Gastroesophageal sphincter (tissue), 4 donors: Measurements from ENCODE around the gene TEX26. TPM values are rescaled to one million over a fixed set of nuclear protein-coding genes. Genes with fewer than 3 reads are reported as not detected.

Experiments
- ATAC-seq: fragments of 150-250 bp; one replicate; pipeline ENCODE4 v1.9.1; 2016; ENCODE audit warnings: mild to moderate bottlenecking, moderate library complexity
- H3K27ac ChIP-seq, 4 donors: fragments of 200-600 bp; sonication (generic) in 3 of 4; 1 replicate in 3 of 4; 2 replicates in 1 of 4; pipeline ENCODE4 v1.5.1; 2016 to 2019
- H3K27me3 ChIP-seq: fragments of 200-600 bp; sonication (generic); one replicate; pipeline ENCODE4 v1.5.1; 2019
- H3K36me3 ChIP-seq, 2 donors: fragments of 200-600 bp; sonication (generic); one replicate each; pipeline ENCODE4 v1.5.1; 2019; ENCODE audit warnings: control low read depth in 1 of 2
- H3K4me1 ChIP-seq, 3 donors: fragments of 200-600 bp; sonication (generic); 1 replicate in 2 of 3; 2 replicates in 1 of 3; pipeline ENCODE4 v1.5.1; 2016 to 2019; ENCODE audit warnings: control low read depth in 2 of 3
- H3K4me3 ChIP-seq, 2 donors: fragments of 200-600 bp; sonication (generic); one replicate each; pipeline ENCODE4 v1.5.1; 2019; ENCODE audit warnings: mild to moderate bottlenecking in 1 of 2, moderate library complexity in 1 of 2
- H3K9me3 ChIP-seq, 3 donors: fragments of 200-600 bp; sonication (generic); one replicate each; pipeline ENCODE4 v1.5.1; 2017 to 2019; ENCODE audit warnings: control low read depth in 2 of 3
- EP300 ChIP-seq: sonication (generic); formaldehyde crosslinking; IDR thresholded peaks from one replicate; pipeline ENCODE4 v1.6.1; 2017; ENCODE audit warnings: antibody characterized with exemption, mild to moderate bottlenecking
- POLR2A ChIP-seq, 2 donors: fragments of 450-650 bp; IDR thresholded peaks; one replicate each; pipeline ENCODE4 v1.6.1; 2017; ENCODE audit warnings: antibody characterized with exemption in 2 of 2, mild to moderate bottlenecking in 2 of 2, moderate library complexity in 1 of 2
- POLR2AphosphoS5 ChIP-seq: sonication (generic); formaldehyde crosslinking; IDR thresholded peaks from one replicate; pipeline ENCODE4 v1.6.1; 2017; ENCODE audit warnings: antibody characterized with exemption
- WGBS, 2 donors: methylation state at CpG; one replicate each; pipeline ENCODE4 v1.1.5; 2018; ENCODE audit warnings: low coverage in 1 of 2; 5-methylcytosine and 5-hydroxymethylcytosine counted together
- total RNA-seq, 4 donors: library from RNA; depleted of rRNA; stranded (reverse); fragments of >200 nt; gene quantifications; one replicate each; pipeline ENCODE4 v1.1.0, GENCODE V29; 2016
- TF ChIP-seq, protein P1 (sequence below), 4 experiments: fragments of 200-600 bp in 2 of 4; fragments of 450-650 bp in 2 of 4; sonication (generic) in 1 of 4; IDR thresholded peaks; one replicate each; pipeline ENCODE4 v1.5.1; 2017 to 2019; ENCODE audit warnings: antibody characterized with exemption in 4 of 4, mild to moderate bottlenecking in 2 of 4, moderate library complexity in 2 of 4

Gene TEX26
- total RNA-seq, 4 donors from 2014 or later = 0.27 to 1.7 TPM; not detected in 2

DNA sequence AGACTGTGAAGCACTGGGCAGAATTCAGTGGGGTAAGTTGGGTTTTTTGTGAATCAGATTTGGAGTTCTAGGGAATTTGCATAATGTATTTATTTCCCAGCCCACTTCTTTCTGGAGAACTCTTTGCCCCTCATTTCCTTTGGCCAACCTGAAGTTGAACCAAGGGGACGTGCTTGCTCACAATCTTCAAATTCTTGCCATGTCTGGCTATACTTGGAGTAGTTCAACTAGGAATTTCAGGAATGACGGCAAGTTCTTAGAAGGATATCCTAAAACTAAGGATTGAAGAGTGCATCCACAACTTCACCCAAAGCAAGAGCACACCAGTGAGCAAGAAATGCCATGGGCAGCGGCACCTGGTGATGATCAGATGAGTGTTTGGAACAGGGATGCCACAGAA lies 88.5 kb downstream of the TEX26 start:
- no peak for ATAC-seq
- H3K27ac ChIP-seq = no peak overlapping the region
- no peaks in the 10 kb centered on the region for H3K4me1 ChIP-seq
- WGBS, 2 donors = 60 to 71% methylated on average over 3 of the region's 3 CpGs
- TF ChIP-seq, protein P1, sequence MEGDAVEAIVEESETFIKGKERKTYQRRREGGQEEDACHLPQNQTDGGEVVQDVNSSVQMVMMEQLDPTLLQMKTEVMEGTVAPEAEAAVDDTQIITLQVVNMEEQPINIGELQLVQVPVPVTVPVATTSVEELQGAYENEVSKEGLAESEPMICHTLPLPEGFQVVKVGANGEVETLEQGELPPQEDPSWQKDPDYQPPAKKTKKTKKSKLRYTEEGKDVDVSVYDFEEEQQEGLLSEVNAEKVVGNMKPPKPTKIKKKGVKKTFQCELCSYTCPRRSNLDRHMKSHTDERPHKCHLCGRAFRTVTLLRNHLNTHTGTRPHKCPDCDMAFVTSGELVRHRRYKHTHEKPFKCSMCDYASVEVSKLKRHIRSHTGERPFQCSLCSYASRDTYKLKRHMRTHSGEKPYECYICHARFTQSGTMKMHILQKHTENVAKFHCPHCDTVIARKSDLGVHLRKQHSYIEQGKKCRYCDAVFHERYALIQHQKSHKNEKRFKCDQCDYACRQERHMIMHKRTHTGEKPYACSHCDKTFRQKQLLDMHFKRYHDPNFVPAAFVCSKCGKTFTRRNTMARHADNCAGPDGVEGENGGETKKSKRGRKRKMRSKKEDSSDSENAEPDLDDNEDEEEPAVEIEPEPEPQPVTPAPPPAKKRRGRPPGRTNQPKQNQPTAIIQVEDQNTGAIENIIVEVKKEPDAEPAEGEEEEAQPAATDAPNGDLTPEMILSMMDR (IDR thresholded peaks at IDR 0.05) = no peak
- TF ChIP-seq EP300 (no peak), POLR2A (IDR thresholded peaks at IDR 0.05) (no peak), POLR2AphosphoS5 (no peak)
- no peaks in the 10 kb centered on the region for H3K27me3 ChIP-seq
- H3K4me3 ChIP-seq = no peak overlapping the region
- H3K36me3 ChIP-seq = no peaks in the 10 kb centered on the region
- no peaks in the 10 kb centered on the region for H3K9me3 ChIP-seq

DNA sequence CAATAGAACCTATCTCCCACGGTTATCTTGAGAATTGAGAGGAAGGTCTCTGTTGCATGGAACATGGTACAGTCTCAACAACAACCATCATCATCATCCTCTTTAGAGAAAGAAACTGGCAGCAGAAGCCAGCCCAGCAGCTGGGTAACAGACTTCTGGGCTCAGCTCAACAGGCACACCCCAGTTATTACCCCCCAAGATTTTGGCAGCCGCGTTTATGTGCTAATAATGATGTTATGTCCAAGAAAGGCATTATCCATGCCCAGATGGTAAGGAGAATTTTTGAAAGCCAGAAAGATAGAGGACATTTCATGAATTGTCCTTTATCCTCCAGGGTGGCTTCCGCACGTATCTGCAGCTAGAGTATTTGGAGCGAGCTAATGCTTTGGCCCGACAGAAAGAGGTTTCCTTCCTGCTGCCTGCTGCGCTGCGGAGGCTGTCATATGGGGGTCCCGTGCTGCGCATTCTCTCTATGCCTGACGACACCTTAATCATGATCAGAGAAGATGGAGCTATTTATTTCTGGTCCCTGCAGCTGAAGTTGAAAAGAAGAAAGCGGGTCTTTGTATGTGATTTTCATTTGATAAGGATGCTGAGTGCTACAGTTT lies 89.9 kb downstream of the TEX26 start:
- Histone ChIP-seq H3K27me3 (no peaks in the 10 kb centered on the region), H3K27ac (no peak overlapping the region), H3K4me3 (no peak overlapping the region), H3K4me1 (no peaks in the 10 kb centered on the region), H3K36me3 (no peaks in the 10 kb centered on the region), H3K9me3 (no peaks in the 10 kb centered on the region)
- 69 to 91% methylated on average over 5 to 9 of the region's 13 CpGs for WGBS, 2 donors
- no peak for ATAC-seq
- TF ChIP-seq POLR2A (IDR thresholded peaks at IDR 0.05) = no peak
- TF ChIP-seq, protein P1 (IDR thresholded peaks at IDR 0.05) = no peak
- no peak for TF ChIP-seq POLR2AphosphoS5
- TF ChIP-seq EP300 = no peak

DNA sequence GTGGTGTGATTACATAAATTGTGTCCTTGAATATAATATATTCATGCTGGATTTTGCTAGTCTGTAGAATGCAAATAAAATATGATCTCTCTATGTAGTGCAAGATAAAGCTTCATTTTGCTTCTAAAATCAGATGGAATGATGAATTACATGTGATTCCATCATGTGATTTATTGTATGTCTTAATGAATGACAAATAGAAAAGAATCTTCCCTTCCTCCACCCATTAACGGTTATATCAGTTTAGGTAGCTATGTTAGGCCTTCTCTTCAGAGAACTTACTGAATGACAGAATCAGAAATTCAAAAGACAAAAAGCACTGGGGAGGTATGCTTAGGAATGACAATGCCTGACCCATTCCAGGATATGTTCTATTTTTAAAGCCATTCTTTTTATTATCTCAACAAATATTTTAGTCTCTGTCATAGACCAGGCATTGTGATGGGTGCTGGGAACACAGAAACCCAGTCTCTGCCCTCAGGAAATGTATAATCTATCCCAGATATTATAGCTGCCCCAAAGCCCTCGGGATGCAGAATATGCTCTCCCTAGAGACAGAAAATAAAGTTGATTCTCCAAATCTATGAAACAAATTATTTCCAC lies 90.6 kb downstream of the TEX26 start:
- WGBS, 2 donors = 30 to 48% methylated on average over 2 of the region's 2 CpGs
- TF ChIP-seq, protein P1 (IDR thresholded peaks at IDR 0.05) = no peak
- TF ChIP-seq POLR2AphosphoS5 (no peak), POLR2A (IDR thresholded peaks at IDR 0.05) (no peak), EP300 (no peak)

More for the DNA sequence above, 90.6 kb downstream of the TEX26 start:
- no peaks in the 10 kb centered on the region for H3K27me3 ChIP-seq
- no peaks in the 10 kb centered on the region for H3K36me3 ChIP-seq
- no peak overlapping the region for H3K27ac ChIP-seq
- no peak for ATAC-seq
- no peaks in the 10 kb centered on the region for H3K9me3 ChIP-seq
- no peaks in the 10 kb centered on the region for H3K4me1 ChIP-seq
- H3K4me3 ChIP-seq = no peak overlapping the region

Other genes starting within 250 kb of the TEX26 start
- gene ALOX5AP, start 197.1 kb upstream of the TEX26 start, total RNA-seq = 10 to 100 TPM in 2 of 4 donors, 1 to 10 TPM in 2; 5.6 to 34.7 (median 19.7) TPM
- gene MEDAG, start 26.4 kb upstream of the TEX26 start, total RNA-seq = 100 to 1,000 TPM in 1 of 4 donors, 10 to 100 TPM in 3; 16.8 to 189 (median 38.4) TPM
- 10 to 100 TPM; 36.5 to 47.0 (median 42.2) TPM for gene HSPH1, start 229.2 kb downstream of the TEX26 start, total RNA-seq